NCI-H524 (cell line): ENCODE data around the gene COL4A4.

ENCODE experiments used
- DNase-seq, 2 experiments: peaks; one replicate each; lab custom pipeline; 2025; lab: John Stamatoyannopoulos, UW

Gene COL4A4

DNA sequence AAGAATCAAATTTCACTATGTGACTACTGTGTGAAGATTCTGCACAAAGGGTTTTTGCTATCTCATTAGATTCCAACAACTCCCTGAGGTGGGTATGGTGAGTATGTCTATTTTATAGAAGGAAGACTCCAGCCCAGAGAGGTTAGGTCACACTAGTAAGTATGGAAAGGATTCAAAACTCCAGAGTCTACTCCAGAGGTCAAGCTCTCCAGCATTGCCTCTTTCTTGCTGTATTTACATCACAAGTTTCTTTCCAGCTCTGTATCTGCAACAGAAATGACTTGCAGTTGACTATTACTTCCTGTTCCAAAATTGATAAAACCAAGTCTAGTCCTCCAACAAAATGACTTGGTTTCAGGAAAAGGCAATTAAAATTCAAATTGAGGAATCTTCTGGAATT lies 2.1 kb downstream of the COL4A4 start:
- no peak for DNase-seq

DNA sequence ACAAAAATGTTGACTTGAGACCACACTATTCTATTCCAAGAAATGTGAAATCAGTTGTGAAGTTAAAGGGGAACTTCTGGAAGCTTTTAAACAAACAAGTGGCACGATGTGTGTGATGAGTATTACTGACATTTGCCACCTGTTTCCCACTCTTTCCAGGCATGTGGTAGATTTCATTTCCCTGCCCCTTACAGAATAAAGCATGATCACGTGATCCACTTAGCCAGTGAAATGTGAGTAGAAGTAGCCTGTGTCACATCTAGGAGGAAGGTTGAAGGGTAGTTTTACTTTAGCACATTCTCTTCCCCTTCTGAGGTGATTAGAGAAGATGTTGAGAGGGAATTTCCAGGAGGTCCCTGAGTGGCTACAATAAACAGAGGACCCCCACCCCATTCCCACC lies 3.8 kb downstream of the COL4A4 start:
- DNase-seq, result peak in 1 of 2 experiments; percentile 3

DNA sequence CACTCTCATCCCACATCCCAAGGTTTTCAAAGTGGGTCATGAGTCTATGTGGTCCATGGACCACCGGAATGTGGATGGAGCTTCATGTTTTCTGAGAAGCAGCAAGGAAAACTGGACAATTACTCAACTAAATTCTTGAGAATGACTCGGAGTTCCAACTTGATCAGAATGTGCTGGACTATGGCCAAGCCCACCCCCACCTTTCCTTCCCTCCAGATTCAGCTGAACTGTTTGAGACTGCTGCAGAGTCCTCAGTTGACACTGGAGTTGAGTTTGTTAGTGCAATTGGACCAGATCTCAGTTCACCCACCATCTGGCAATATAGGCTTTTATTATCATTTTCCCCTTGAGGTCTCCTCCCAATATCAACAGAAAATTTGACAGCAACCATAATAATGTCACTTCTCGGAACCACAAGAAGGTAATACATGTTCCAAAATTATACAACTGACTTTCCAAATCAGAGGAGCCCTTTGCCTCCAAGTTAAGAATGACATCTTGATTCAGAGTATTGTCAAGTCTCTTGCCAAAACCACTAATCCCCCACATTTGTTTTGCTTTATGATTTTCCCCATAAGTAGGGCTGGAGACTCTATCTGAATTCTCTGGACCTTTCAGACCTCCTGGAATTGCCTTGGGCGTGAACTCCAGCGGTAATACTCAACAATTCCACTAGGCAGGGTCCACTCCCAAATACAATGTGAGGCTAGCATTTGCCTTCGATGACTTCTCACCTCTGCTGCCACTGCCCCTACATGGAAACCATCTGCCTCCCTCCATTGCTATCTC lies 8.8 kb downstream of the COL4A4 start:
- DNase-seq, result no peak

DNA sequence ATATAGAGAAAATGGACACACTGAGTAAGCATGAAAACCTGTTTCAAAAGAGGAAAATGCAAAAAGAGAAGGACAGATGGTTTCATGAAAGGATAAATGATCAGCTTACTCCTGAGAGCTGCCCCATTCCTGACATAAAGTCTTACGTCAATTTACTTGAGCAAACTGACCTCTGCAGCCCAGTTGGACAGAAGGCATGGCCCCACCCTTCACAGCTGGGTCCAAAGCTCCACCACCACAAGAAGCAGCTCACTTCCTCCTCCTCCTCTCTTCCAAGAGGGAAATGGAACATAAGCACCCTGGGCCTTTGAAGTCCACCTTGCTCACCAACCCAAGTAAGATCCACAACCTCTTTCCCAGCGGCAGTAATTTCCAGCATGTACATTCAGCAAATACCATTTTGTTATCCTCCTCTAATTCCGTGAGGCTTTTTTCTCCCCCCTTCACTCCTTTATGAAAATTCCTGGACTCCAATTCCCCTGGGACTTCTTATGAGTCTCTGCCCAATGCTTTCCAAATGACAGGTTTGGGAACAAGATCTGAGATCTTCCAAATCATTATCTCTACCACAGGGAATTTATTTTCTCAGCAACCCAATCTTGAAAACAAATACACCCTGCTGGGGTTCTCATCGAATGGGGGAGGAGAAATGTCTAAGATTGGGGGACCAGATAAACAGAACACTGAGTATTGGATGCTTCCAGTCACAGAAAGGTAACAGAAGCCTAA lies 10.1 kb downstream of the COL4A4 start:
- no peak for DNase-seq

DNA sequence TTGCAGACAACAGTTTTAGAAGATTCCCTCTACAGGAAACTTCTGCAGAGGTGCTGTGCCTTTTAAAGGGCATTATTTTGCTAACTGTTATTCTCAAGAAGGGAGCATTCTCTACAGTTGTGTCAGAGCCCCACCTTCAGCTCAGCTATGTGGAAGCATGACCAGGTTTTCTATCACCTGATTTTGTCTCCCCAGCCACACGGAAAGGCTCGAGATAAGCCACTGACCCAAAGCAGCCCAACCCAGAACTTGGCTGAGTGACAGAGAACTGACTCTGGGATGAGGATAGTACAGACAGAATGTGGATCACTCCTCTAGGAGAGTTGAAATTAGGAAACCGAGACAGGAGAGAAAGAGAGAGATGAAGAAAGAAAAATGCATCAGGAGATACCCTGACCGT lies 10.7 kb downstream of the COL4A4 start:
- DNase-seq, result no peak

DNA sequence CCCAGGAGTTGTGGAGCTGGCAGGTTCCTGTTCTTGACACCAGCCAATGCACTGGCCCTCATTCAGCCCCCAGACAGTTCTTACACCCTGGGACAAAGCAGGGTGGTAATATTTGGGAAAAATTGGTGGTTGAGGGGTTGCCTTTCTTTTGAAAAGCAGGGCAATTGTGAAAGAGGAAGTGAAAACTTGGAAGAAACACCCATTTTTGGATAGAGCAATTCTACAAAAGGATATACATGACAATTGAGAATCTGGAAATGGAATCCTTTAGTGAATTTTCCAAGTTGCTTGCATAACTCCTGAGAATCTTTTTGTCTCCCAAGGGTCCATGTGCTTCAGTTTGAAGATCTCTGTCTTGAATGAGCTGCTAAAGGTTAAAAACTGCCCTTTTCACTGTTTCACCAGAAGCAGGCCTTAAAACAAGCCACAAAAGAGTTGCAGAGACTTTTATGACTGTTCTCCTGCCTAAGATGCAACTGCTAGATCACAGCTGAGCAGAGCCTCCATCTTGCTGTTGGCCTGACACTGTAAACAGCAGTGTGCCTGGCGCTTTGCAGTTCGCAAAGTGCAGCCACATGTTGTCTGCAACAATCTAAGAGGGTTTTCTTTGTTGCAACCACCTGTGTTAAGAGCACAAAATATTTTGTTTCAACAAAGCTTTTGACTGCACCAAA lies 11.8 kb downstream of the COL4A4 start:
- DNase-seq, result no peak

DNA sequence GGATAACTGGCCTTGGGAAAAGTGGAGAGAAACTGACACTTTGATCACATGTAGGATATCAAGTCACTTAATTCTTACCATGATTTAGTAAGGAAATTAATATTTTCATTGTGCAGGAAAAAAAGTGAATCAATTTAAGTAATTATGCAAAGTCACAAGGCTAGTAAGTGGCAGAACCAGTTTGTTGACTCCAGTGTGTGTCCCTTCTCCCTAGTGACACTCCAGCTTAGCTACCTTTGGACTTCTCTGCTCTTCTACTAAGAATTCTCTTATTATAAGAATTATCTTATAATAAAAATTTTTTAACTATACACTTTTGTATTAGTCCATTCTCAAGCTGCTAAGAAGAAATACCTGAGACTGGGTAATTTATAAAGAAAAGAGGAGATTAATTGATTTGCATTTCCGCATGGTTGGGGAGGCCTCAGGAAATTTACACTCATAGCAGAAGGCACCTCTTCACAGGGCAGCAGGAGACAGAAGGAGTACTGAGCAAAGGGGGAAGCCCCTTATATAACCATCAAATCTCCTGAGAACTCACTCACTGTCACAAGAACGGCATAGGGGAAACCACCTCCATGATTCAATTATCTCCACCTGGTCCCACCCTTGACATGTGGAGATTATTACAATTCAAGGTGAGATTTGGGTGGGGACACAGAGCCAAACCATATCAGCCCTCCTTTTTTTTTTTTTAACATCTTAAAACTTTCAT lies 13.6 kb downstream of the COL4A4 start:
- no peak for DNase-seq

DNA sequence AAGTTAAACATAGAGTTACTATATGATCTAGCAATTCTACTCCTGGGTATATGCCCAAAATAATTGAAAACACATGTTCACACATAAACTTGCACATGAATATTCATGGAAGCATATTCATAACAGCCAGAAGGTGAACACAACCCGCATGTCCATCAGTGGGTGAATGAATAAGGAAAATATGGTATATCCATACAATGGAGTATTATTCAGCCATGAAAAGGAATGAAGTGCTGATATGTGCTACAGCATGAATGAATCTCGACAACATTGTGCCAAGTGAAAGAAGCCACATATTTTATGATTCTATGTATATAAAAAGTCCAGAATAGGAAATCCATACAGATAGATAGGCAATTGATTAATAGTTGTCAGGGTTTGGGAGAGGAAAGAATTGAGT lies 15.9 kb downstream of the COL4A4 start:
- DNase-seq, result no peak

DNA sequence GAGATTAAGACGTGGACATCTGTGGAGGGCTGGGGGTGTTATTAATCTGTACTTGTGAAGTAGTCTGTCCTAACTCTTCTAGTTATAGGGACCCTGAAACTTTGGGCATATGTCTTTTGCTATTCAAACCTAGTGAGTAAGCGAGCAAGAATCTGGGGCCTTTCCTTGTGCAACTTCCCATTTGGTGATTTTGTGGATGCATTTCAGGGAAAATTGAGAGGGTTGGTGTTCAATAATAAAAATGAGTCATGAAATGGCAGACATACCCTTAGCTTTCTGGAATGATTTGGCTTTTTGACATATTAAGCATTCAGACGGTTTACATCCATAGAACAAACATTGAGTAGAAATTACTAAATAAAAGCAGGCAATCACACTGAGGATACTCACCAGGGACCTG lies 17.0 kb downstream of the COL4A4 start:
- DNase-seq, result peak in 1 of 2 experiments; percentile 58

DNA sequence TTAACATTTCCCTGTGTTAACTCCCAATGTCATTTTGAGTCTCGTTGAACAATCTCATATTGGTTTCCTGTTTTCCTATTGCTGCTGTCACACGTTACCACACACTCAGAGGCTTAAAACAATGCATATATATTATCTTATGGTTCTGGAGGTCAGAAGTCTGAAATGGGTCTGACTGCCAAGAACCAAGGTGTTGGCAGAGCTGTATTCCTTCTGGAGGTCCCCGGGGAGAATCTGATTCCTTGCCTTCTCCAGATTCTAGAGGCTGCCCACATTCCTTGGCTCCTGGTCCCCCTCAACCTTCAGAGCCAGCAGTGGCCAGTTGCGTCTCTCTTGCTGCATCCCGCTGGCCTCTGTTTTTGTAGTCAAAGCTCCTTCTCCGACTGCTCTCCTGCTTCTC lies 17.5 kb downstream of the COL4A4 start:
- DNase-seq, result no peak

DNA sequence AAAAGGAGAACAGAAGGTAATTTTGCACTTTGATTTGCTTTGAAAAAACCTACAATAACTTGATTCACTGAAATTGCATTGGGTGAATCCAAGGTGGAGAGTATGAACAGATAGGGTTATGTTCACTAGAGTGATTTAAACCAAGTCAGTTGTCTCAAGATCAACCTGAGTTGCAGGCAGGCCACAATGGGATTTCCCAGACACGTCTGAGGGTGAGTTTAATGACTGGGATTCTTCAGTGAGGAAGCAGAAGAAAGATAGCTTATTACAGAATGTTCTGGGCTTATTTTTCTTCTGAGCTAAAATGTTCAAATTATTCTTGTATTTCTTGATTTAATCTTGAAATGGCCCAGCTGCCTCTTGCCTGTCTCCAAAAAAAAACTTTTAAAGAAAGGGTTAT lies 20.1 kb downstream of the COL4A4 start:
- no peak for DNase-seq

DNA sequence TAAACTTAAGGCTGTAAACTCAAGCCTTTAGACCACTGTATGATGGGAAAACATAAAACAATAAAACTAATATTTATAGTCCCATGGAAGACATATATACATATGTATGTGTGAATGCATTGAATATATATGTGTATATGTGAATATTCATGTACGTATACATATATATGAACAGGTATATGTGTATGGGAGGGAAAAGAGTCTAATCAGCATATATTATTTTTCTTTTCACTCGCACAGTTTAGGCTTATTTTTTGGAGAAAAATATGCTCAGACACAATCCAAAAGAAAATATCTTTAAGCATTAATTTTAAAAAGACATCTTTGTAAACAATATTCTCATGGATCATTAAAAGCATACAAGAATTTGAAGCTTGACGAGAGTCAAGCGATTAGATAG lies 22.7 kb downstream of the COL4A4 start:
- no peak for DNase-seq

DNA sequence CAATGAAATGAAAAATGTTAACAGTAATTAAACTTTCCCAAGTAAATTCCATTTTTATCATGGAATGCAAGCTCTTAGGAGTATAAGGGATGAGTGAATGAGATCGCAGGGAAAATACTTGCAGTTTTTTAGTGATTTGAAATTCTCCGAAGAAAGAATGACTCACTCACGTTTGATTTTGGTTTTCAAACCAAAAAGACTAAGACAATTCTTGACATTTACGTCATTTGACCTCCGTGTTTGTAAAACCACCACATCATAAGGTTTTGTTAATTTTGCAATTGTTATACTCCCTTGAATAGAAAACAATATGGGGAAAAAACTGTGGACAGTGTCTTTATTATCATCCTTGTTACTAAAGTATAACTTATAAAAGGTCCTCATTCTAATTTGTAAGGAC lies 29.4 kb downstream of the COL4A4 start:
- DNase-seq, result no peak

DNA sequence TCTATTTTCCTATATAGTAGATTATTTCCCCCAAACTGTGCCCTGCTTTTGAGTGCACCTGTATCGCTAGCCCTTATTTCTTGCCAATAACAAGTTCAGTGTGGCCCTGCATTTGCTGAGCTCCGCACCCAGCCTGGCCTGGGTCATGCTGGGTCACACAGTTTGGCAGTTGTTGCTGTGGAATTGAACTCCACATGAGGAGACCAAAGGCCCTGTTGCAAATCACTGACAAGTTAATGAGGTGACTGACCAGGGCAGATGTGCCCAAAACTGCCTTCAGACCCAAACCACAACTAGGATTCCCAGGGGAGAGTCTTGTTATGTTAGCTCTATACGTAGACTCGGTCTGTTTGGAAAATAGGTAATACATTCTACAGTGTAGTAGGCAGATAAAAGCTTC lies 31.0 kb downstream of the COL4A4 start:
- DNase-seq, result no peak

DNA sequence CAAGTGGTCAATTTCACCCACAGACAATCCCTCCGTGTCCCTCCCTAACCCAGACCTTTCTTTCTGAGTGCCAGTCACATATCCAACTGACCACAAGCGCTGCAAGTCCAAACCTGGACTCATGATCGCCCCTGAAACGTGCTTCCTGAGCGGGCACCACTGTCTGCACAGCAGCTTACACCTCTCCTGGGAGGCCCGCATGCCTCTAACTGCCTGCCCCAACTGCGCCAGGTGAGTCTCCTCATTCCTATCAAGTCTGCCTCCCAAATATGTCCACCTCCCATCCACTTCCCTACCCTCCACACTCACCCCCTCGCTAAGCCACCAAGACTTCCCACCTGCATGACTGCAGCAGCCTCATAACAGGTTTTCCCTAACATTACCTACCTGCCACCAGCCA lies 33.4 kb downstream of the COL4A4 start:
- no peak for DNase-seq

DNA sequence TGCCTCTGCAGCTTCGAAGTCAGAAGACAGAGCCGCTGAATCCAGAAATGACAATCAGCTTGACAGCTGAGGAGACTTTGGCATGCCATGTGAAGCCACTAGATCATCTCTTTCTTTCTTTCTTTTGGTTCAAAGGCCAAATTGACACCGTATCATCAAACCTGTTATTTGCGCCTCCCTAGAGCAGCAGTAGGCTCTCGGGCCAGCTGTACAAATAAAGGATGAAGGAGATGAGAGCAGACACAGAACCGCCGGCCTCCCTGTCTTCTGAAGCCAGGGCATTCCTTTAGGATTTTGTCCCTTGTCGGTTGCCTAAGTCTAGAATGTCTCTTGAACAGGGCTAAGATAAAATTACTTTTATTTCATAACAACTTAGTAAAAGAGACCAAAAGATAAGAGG lies 36.8 kb downstream of the COL4A4 start:
- DNase-seq, result no peak

DNA sequence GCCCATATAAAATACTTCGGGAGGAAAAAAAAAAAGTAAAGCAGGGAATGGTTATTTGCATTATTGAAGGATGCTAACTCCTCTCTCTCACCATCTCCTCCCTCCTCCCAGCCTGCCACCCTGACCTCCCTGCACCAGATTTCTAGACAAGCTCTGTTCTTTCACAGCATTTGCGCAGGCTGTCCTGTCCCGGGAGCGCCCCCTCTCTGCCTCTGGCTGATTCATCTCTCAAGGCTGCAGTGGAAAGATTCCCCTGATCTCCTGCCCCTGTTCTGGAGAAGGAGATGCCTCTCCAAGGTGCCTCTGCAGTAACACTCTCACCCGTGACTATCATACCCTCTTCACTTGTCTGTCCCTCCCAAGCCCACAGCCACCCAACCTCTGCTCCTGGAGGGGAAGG lies 38.5 kb downstream of the COL4A4 start:
- peak in 1 of 2 experiments; percentile 9 for DNase-seq

DNA sequence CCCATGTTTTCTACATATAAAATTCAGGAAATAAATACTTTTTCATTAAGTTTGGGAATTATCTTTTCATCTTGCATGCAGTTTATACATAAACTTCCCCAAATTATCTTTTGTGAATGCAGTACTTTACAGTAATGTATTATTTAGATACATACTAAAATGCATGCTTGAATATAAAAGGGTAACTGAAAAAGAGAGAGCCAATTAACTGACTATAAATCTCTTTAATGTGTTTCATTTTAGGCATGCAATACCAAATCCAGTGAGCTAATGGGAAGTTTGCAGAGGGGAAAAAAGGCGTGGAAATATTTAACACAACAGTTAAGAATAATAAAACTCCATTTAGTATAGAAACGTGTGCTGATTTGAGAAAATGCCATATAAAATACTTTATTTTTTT lies 39.2 kb downstream of the COL4A4 start:
- no peak for DNase-seq

DNA sequence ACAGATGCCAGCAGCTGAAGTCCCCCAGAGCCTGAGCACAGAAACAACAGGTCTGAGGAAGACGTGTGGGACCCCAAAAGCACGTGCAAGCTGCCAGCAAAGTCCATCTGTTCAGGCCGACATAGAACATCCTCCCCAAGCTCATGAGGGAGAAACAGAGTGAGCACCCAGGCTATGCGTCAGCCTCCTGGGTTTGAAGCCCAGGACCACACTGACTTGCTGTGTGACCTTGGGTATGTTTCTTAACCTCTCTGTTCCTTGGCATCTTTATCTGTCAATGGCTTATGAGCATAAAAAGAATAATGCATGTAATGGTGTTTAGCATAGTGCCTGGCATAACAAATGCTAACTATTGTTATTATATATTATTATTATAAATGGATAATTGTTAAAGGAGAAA lies 40.3 kb downstream of the COL4A4 start:
- no peak for DNase-seq

DNA sequence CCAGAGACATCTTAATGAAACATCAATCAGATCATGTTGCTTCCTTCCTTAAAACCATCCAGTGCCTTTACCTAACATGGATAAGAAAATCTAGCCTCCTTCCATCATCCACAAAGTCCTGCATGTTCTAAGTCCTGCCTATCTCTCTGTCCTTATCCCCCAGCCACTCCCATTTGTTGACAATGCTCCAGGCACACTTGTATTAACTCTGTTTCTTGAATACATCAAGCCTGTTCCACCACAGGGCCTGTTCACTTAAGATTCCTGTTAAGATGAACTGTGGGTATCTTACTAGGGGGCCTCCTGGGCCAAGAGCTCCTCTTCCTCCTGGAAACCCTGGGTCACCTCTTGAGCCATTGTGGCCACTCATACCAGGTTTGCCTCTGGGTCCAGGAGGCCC lies 45.7 kb downstream of the COL4A4 start:
- DNase-seq, result no peak

DNA sequence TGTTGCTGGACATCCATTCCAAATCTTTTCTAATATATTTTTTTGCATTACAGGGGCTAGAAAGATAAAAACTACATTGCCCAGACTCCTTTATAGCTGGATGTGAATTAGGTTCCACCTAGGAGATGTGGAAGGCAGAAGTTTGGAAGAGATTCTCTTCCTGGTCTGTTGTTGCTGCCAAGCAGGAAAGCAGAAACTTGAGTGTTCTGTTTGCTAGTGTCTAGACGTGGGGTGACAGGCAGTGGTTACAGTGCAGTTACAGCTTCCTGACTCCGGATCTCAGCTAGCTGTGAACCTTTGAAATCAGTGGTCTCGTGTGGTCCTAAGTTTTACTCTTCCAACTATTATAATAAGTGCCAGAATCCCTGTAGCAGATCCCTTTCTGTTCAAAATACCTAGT lies 46.2 kb downstream of the COL4A4 start:
- no peak for DNase-seq

DNA sequence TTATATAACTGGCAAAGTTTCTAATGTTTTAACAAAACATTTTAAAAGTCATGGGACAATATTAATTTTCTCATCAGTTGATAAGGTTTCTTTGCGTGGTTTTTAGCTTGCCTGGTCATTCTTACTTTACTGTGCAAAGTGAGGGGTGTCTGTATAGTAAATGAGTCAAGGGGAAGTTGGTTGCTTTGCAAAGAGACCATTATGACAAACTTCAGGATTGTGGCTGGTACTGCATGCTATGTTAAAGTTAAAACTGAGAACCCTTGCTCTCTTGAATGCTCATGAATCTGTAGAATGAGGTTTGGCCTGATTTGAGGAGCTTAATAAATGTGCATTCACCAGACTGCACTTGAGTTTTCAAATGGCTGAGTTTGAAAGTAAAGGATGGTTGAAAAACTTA lies 47.0 kb downstream of the COL4A4 start:
- DNase-seq, result no peak

DNA sequence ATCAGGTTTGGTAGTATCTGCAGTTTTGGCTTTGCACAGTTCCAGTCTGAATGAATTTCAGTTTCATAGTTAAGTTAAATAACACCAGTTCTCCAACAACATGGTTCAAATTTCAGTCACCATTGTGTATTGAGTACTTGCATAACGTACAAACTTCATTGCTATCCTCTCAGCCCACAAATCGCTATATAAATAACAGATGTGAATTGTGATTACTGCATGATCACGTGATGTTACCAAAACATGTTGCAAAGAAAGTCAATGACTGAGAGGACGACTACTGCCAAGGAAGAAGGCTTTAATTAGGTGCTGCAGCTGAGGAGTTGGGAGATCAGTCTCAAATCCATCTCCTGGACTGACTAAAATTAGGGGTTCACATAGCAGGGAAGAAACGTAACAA lies 48.2 kb downstream of the COL4A4 start:
- DNase-seq, result peak in 1 of 2 experiments; percentile 29
